NT2/D1 (cell line): ENCODE measurements around the gene PDXDC1.

Experiments used
- SUZ12 ChIP-seq: IDR thresholded peaks from 2 replicates; pipeline ENCODE4 v1.6.1; 2011; ENCODE audit not compliant: insufficient read length, insufficient read depth; ENCODE audit errors: extremely low read depth
- ZNF274 ChIP-seq: IDR thresholded peaks from 2 replicates; pipeline ENCODE4 v1.6.1; 2011; ENCODE audit warnings: mild to moderate bottlenecking, low read depth, low read length

- TF ChIP-seq SUZ12 (no peak), ZNF274 (no peak)
Measured at GRCh38 chr16:15038689-15039088, 63.9 kb downstream of the PDXDC1 start.
